ENCODE data around the gene DYRK1A. TPM values are rescaled to one million over a fixed set of nuclear protein-coding genes. Genes with fewer than 3 reads are reported as not detected.

The DYRK1A gene
- total RNA-seq, 4 donors from 2014 or later, result 81.8 to 108 (median 87.4) TPM

- intact Hi-C loops (cut with DNase I), result no loop called here
Observed at GRCh38 chr21:37542512-37542911, 175.9 kb downstream of the DYRK1A start.

GRCh38 chr21:37546299-37546908 is 179.8 kb downstream of the DYRK1A start:
- 62% methylated on average over 22 of the region's 22 CpGs for WGBS
- peaks cover 0 to 5% (median 2%) of the 10 kb centered on the region in 4 donors for H3K9me3 ChIP-seq
- H3K4me3 ChIP-seq, result peak overlapping the region in 2 of 4 donors; percentile 12 to 20
- H3K4me1 ChIP-seq, result peaks cover 9 to 28% (median 23%) of the 10 kb centered on the region in 4 donors
- H3K36me3 ChIP-seq, result no peaks in the 10 kb centered on the region
- no peak for DNase-seq (ENCODE audit: extremely low spot score)
- H3K27ac ChIP-seq (replicated peaks in 1 of 4), result peak overlapping the region in 3 of 4 donors; percentile 8 to 62 (median 31)
- intact Hi-C loops (cut with DNase I), result no loop called here
- H3K27me3 ChIP-seq, result no peaks in the 10 kb centered on the region
- TF ChIP-seq EP300 (IDR thresholded peaks at IDR 0.05), result no peak
- TF ChIP-seq POLR2A (IDR thresholded peaks at IDR 0.05; ENCODE audit: low read depth), result no peak
- TF ChIP-seq POLR2AphosphoS5 (IDR thresholded peaks at IDR 0.05), result no peak
- TF ChIP-seq CTCF (IDR thresholded peaks at IDR 0.05), result no peak

More at GRCh38 chr21:37542512-37542911, 175.9 kb downstream of the DYRK1A start:
- peaks cover 0 to 5% (median 2%) of the 10 kb centered on the region in 4 donors for H3K9me3 ChIP-seq
- 91% methylated on average over 1 of the region's 1 CpG for WGBS
- no peak overlapping the region for H3K4me3 ChIP-seq
- TF ChIP-seq CTCF (IDR thresholded peaks at IDR 0.05) (no peak), POLR2A (IDR thresholded peaks at IDR 0.05; ENCODE audit: low read depth) (no peak), EP300 (IDR thresholded peaks at IDR 0.05) (no peak), POLR2AphosphoS5 (IDR thresholded peaks at IDR 0.05) (no peak)
- no peak for DNase-seq (ENCODE audit: extremely low spot score)
- no peaks in the 10 kb centered on the region for H3K27me3 ChIP-seq
- no peak overlapping the region for H3K27ac ChIP-seq (replicated peaks in 1 of 4)
- H3K36me3 ChIP-seq, result no peaks in the 10 kb centered on the region
- peaks cover 0 to 16% (median 14%) of the 10 kb centered on the region in 4 donors for H3K4me1 ChIP-seq

GRCh38 chr21:37546949-37547614 is 180.5 kb downstream of the DYRK1A start:
- Histone ChIP-seq H3K36me3 (no peaks in the 10 kb centered on the region), H3K9me3 (peaks cover 0 to 4% (median 2%) of the 10 kb centered on the region in 4 donors), H3K27ac (replicated peaks in 1 of 4) (peak overlapping the region; percentile 8 to 62 (median 28)), H3K4me1 (peaks cover 16 to 35% (median 30%) of the 10 kb centered on the region in 4 donors), H3K27me3 (no peaks in the 10 kb centered on the region), H3K4me3 (peak overlapping the region in 2 of 4 donors; percentile 12 to 20)
- TF ChIP-seq POLR2A (IDR thresholded peaks at IDR 0.05; ENCODE audit: low read depth) (no peak), POLR2AphosphoS5 (IDR thresholded peaks at IDR 0.05) (no peak), CTCF (IDR thresholded peaks at IDR 0.05) (no peak), EP300 (IDR thresholded peaks at IDR 0.05) (no peak)
- WGBS, result 37% methylated on average over 23 of the region's 23 CpGs
- DNase-seq (ENCODE audit: extremely low spot score), result no peak
- intact Hi-C loops (cut with DNase I), result no loop called here

- Histone ChIP-seq H3K4me1 (peaks cover 20 to 36% (median 30%) of the 10 kb centered on the region in 4 donors), H3K9me3 (no peaks in the 10 kb centered on the region), H3K4me3 (no peak overlapping the region), H3K27ac (replicated peaks in 1 of 4) (peak overlapping the region; percentile 8 to 62 (median 28)), H3K36me3 (no peaks in the 10 kb centered on the region), H3K27me3 (no peaks in the 10 kb centered on the region)
- intact Hi-C loops (cut with DNase I), result no loop called here
- 64% methylated on average over 2 of the region's 2 CpGs for WGBS
- no peak for DNase-seq (ENCODE audit: extremely low spot score)
- TF ChIP-seq EP300 (IDR thresholded peaks at IDR 0.05), result no peak
- no peak for TF ChIP-seq POLR2A (IDR thresholded peaks at IDR 0.05; ENCODE audit: low read depth)
- TF ChIP-seq POLR2AphosphoS5 (IDR thresholded peaks at IDR 0.05), result no peak
- no peak for TF ChIP-seq CTCF (IDR thresholded peaks at IDR 0.05)
Observed at GRCh38 chr21:37547615-37548200, 181.1 kb downstream of the DYRK1A start.

Measured in esophagus muscularis mucosa (tissue), 4 donors.